H1 (cell line): ENCODE data around the gene RINT1. TPM values are rescaled to one million over a fixed set of nuclear protein-coding genes. Genes with fewer than 3 reads are reported as not detected.

ENCODE experiments used
- CBX8 ChIP-seq: fragments of 300-800, 300-1000 bp; sonication (generic); IDR thresholded peaks from 2 replicates; pipeline ENCODE4 v1.7.1; 2016; ENCODE audit warnings: low read depth, low read length, borderline replicate concordance
- CHD1 ChIP-seq: IDR thresholded peaks from 2 replicates; pipeline ENCODE4 v1.6.1; 2012; ENCODE audit warnings: low read depth, low read length, improper control_type of control experiment
- CHD2 ChIP-seq: IDR thresholded peaks from 2 replicates; pipeline ENCODE4 v1.6.1; 2012; ENCODE audit warnings: low read length, improper control_type of control experiment
- KDM5A ChIP-seq: fragments of 200-600 bp; IDR thresholded peaks from 2 replicates; pipeline ENCODE4 v1.7.1; 2012; ENCODE audit warnings: mild to moderate bottlenecking, low read length, inconsistent platforms, mixed read lengths
- NRF1 ChIP-seq: IDR thresholded peaks from 2 replicates; pipeline ENCODE4 v1.6.1; 2011; ENCODE audit warnings: mild to moderate bottlenecking, low read depth, low read length, improper control_type of control experiment
- RAD21 ChIP-seq, 2 experiments: IDR thresholded peaks in 1 of 2; conservative IDR thresholded peaks in 1 of 2; 2 replicates each; pipeline ENCODE4 v1.6.1; 2011; ENCODE audit warnings: low read depth in 2 of 2, low read length in 2 of 2, improper control_type of control experiment in 1 of 2, inconsistent platforms in 1 of 2, mild to moderate bottlenecking in 1 of 2, moderate library complexity in 1 of 2
- RFX5 ChIP-seq: IDR thresholded peaks from 2 replicates; pipeline ENCODE4 v1.6.1; 2011; ENCODE audit warnings: low read depth, low read length, improper control_type of control experiment, borderline replicate concordance
- SIRT6 ChIP-seq: IDR thresholded peaks from one replicate; pipeline ENCODE4 v1.7.1; 2012; ENCODE audit warnings: low read length, inconsistent platforms
- SP2 ChIP-seq: IDR thresholded peaks from 2 replicates; pipeline ENCODE4 v1.6.1; 2012; ENCODE audit warnings: mild to moderate bottlenecking, low read length, inconsistent platforms
- TCF12 ChIP-seq: IDR thresholded peaks from 2 replicates; pipeline ENCODE4 v1.6.1; 2011; ENCODE audit warnings: low read depth, mild to moderate bottlenecking, low read length
- polyA plus RNA-seq, 7 experiments: library from polyadenylated mRNA; depleted of rRNA in 3 of 7; stranded (reverse) in 5 of 7; unstranded in 2 of 7; fragments of >200 nt in 5 of 7; fragments of 200-250 nt in 2 of 7; gene quantifications; 1 replicate in 5 of 7; 2 replicates in 1 of 7; 4 replicates in 1 of 7; pipeline versions ENCODE4 v1.2.1 to v1.2.3, GENCODE V29; 2011 to 2013; ENCODE audit warnings: missing spikeins in 2 of 7, mixed read lengths in 2 of 7
- total RNA-seq: library from RNA; stranded (reverse); fragmentation: NEBNext Ultra II Directional; extraction: Animal tissue kit (Norgen Biotek cat#: 25700); gene quantifications from 2 replicates; pipeline ENCODE4 v1.2.1, GENCODE V29; 2021

Gene RINT1
- total and polyA plus RNA-seq, 2 of the 8 experiments (the other 6 are each of a cell fraction or from before 2014, with no cell fraction given): 7.8 to 21.8 TPM

- no peak for TF ChIP-seq SIRT6
- TF ChIP-seq TCF12: no peak
- no peak for TF ChIP-seq KDM5A
- no peak for TF ChIP-seq RAD21 (IDR thresholded peaks at IDR 0.05 in 1 of 2, conservative IDR thresholded peaks at IDR 0.05 in 1 of 2; ENCODE audit: low read depth in 2 of 2, low read length in 2 of 2)
- TF ChIP-seq RFX5: no peak
- no peak for TF ChIP-seq NRF1
- TF ChIP-seq SP2: no peak
- TF ChIP-seq CHD1: no peak
- TF ChIP-seq CBX8: no peak
- TF ChIP-seq CHD2: no peak
Measured at GRCh38 chr7:105611856-105612775, 80.1 kb downstream of the RINT1 start (continued).
